ENCODE data around the gene TMTC2. TPM values are rescaled to one million over a fixed set of nuclear protein-coding genes. Genes with fewer than 3 reads are reported as not detected.

Gene TMTC2
- polyA plus RNA-seq, 1 experiment, result 1.6 TPM

DNA sequence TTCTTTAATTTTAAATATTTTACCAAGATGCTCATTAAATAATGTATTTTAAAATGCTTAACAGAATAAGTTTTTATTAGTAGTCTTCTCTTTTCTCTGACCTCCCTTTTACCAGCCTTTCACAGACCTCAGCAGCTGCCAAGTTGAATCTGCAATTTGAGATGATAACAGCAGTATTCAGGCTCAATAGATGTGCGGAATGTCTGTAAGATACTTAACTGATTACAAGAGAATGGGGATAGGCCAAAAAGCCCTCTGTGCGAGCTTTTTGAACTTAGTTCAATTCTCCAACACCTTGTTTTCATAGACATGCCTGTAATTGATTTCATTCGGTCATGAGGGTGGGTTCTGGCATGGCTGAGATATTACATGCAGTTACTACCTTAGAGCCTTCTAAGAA, 277.2 kb downstream of the TMTC2 start:
- TF ChIP-seq CTCF (IDR thresholded peaks at IDR 0.05; ENCODE audit: low read depth, low read length), result no peak
- H3K9me3 ChIP-seq (ENCODE audit: control insufficient read depth, insufficient read depth, low read length), result no peaks in the 10 kb centered on the region
- no peak for DNase-seq (ENCODE audit: low read depth, low spot score)
- no peak overlapping the region for H3K27ac ChIP-seq (ENCODE audit: low read depth, low read length)
- no peak overlapping the region for H3K4me3 ChIP-seq (ENCODE audit: low read depth, low read length)
- POLR2A ChIA-PET, result no interaction called here
- CTCF ChIA-PET, result no interaction called here
- H3K27me3 ChIP-seq (ENCODE audit: control insufficient read depth, insufficient read depth, low read length), result no peaks in the 10 kb centered on the region

DNA sequence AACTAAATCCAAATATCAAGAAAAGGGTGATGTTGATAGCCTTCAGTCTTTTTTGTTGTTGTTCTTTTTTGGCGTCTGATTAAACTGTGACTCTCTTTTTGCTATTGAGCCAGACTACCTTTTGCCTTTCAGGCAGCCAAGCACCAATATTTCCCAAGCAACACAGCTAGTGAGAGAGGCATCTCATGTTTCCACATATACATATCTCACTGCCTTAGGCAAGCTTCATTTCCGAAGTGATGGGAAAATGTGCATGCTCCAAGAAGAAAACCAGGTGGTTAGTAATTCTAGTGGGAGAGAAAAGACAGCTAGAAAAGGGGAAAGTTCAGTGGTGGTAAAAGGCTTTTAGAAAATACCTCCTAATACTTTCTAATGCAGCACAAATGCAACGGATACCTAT, 277.7 kb downstream of the TMTC2 start:
- CTCF ChIA-PET, result no interaction called here

DNA sequence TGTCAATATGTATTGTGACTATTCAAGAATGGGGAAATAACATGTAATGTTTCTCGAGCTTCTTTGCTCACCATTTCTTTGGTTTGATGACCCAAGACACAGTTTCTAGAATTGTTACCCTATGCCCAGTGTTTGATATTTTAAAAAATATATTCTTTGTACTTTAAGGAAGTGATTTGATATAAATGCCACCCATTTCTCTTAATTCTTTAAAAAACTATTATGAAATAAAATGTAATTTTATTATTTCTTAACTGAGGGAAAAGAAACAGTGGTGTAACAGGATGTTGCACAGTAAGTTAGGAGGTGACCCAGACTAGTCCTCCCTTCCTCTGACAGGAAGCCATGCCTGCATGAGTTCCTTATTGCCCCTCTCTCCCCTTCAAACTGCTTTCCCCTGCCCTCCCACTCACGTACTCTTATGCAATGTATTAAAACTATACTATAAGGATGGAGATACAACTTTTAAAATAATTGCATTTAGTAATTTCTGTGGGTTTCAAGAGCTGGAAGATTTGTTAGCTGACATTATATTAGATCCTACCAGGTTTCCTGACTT, 279.4 kb downstream of the TMTC2 start:
- no peaks in the 10 kb centered on the region for H3K9me3 ChIP-seq (ENCODE audit: control insufficient read depth, insufficient read depth, low read length)
- H3K4me3 ChIP-seq (ENCODE audit: low read depth, low read length), result no peak overlapping the region
- H3K27ac ChIP-seq (ENCODE audit: low read depth, low read length), result no peak overlapping the region
- ChIA-PET CTCF (no interaction called here), POLR2A (no interaction called here)
- no peak for DNase-seq (ENCODE audit: low read depth, low spot score)
- TF ChIP-seq CTCF (IDR thresholded peaks at IDR 0.05; ENCODE audit: low read depth, low read length), result no peak
- no peaks in the 10 kb centered on the region for H3K27me3 ChIP-seq (ENCODE audit: control insufficient read depth, insufficient read depth, low read length)

More for the DNA sequence above, 277.7 kb downstream of the TMTC2 start:
- no peak for DNase-seq (ENCODE audit: low read depth, low spot score)
- TF ChIP-seq CTCF (IDR thresholded peaks at IDR 0.05; ENCODE audit: low read depth, low read length), result no peak
- no peaks in the 10 kb centered on the region for H3K27me3 ChIP-seq (ENCODE audit: control insufficient read depth, insufficient read depth, low read length)
- POLR2A ChIA-PET, result no interaction called here
- H3K27ac ChIP-seq (ENCODE audit: low read depth, low read length), result no peak overlapping the region
- H3K4me3 ChIP-seq (ENCODE audit: low read depth, low read length), result no peak overlapping the region
- H3K9me3 ChIP-seq (ENCODE audit: control insufficient read depth, insufficient read depth, low read length), result no peaks in the 10 kb centered on the region

DNA sequence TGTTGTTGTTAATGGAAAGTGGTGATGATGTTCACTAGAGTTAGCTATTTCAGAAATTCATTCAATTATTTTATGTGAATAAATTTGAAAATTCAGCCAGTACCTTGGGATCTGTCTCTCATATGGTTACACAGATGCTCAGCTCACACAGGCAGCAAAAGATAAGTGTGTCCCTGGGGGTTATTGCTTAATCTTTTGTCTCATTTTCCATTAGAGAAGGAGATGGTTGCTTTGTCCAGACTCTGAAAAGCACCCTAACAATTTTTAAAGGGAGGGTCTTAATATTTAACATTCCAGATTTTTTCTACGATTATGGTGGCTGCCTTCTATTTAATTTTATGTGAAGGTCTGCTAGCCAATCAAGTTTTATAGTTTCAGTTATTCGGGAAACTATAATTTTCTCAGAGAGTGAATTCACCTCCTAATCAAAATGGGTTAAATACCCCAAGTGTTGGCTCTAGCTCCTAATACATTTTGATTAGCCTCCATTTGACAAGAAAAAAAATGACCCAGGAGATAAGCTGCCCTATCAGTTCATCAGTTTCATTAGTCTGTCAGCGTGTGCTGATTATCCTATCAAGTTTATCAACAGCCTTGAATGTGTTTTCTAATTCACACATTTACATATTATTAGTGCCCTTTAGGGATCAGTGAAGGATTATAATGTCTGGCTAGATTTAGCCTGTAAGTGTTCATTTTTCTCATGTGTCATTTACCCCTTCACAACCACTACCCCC, 282.1 kb downstream of the TMTC2 start:
- Histone ChIP-seq H3K4me3 (ENCODE audit: low read depth, low read length) (no peak overlapping the region), H3K9me3 (ENCODE audit: control insufficient read depth, insufficient read depth, low read length) (no peaks in the 10 kb centered on the region), H3K27me3 (ENCODE audit: control insufficient read depth, insufficient read depth, low read length) (no peaks in the 10 kb centered on the region), H3K27ac (ENCODE audit: low read depth, low read length) (no peak overlapping the region)
- no peak for DNase-seq (ENCODE audit: low read depth, low spot score)
- ChIA-PET CTCF (interaction anchor here (0.9 kb wide), 1 partner anchor 283 kb away, joined by 3 read pairs; no protein-coding TSS in a partner anchor), POLR2A (no interaction called here)
- TF ChIP-seq CTCF (IDR thresholded peaks at IDR 0.05; ENCODE audit: low read depth, low read length), result no peak

GRCh38 chr12:82970614-82971013, 283.9 kb downstream of the TMTC2 start:
- POLR2A ChIA-PET, result no interaction called here
- CTCF ChIA-PET, result no interaction called here

More at GRCh38 chr12:82970614-82971013, 283.9 kb downstream of the TMTC2 start:
- Histone ChIP-seq H3K9me3 (ENCODE audit: control insufficient read depth, insufficient read depth, low read length) (no peaks in the 10 kb centered on the region), H3K27me3 (ENCODE audit: control insufficient read depth, insufficient read depth, low read length) (no peaks in the 10 kb centered on the region), H3K4me3 (ENCODE audit: low read depth, low read length) (no peak overlapping the region), H3K27ac (ENCODE audit: low read depth, low read length) (no peak overlapping the region)
- TF ChIP-seq CTCF (IDR thresholded peaks at IDR 0.05; ENCODE audit: low read depth, low read length), result no peak
- DNase-seq (ENCODE audit: low read depth, low spot score), result no peak
